ENCODE data around the gene MOV10L1. TPM values are rescaled to one million over a fixed set of nuclear protein-coding genes. Genes with fewer than 3 reads are reported as not detected.

The MOV10L1 gene
- polyA plus RNA-seq, 3 donors, result 0.58 to 1.3 (median 0.78) TPM

GRCh38 chr22:50178871-50179869 lies 89.4 kb downstream of the MOV10L1 start:
- DNase-seq (ENCODE audit: extremely low read depth in 1 of 11, low read depth in 9 of 11, low spot score in 4 of 11), result no peak

DNA sequence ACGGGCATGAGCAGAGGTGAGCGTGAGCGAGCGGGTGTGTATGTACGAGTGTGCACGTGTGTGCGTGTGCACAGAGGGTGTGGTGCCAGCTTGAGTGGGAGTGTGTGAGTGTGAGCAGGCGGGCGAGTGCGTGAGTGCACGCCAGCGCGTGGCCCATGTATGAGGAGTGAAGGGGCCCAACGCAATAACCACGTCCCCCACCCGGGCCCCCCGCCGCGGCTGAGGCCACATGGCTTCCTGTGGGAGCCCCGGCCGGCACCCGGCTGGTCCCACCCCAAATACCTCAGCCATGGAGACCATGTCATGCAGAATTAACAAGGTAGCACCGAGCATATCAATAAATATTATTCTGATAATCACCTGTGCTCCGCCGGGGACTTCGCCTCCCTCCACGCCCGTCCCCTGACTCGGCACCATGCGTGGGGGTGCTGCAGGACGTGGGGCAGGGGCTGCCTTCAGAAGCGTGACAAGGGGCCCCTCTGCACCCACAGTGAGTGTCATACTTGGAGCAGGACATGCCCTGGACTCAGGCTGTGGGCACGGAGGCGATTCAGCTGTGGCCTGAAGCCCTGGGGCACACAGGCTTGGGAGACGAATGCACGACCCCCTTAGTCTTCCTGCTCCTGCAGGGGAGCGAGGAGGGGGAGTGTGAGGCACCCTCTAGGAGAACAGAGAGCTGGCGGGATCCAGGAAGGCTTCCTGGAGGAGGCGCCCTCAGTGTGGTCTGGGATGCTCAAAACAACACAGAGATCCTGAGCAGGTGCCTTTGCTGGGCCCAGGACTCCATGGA lies 90.3 kb downstream of the MOV10L1 start:
- DNase-seq (ENCODE audit: extremely low read depth in 1 of 11, low read depth in 9 of 11, low spot score in 4 of 11), result no peak

- DNase-seq (ENCODE audit: extremely low read depth in 1 of 11, low read depth in 9 of 11, low spot score in 4 of 11), result no peak
Measured at GRCh38 chr22:50180727-50181521, 91.1 kb downstream of the MOV10L1 start.

GRCh38 chr22:50182176-50183081 lies 92.6 kb downstream of the MOV10L1 start:
- no peak for DNase-seq (ENCODE audit: extremely low read depth in 1 of 11, low read depth in 9 of 11, low spot score in 4 of 11)

GRCh38 chr22:50183141-50183971 lies 93.5 kb downstream of the MOV10L1 start:
- no peak for DNase-seq (ENCODE audit: extremely low read depth in 1 of 11, low read depth in 9 of 11, low spot score in 4 of 11)

DNA sequence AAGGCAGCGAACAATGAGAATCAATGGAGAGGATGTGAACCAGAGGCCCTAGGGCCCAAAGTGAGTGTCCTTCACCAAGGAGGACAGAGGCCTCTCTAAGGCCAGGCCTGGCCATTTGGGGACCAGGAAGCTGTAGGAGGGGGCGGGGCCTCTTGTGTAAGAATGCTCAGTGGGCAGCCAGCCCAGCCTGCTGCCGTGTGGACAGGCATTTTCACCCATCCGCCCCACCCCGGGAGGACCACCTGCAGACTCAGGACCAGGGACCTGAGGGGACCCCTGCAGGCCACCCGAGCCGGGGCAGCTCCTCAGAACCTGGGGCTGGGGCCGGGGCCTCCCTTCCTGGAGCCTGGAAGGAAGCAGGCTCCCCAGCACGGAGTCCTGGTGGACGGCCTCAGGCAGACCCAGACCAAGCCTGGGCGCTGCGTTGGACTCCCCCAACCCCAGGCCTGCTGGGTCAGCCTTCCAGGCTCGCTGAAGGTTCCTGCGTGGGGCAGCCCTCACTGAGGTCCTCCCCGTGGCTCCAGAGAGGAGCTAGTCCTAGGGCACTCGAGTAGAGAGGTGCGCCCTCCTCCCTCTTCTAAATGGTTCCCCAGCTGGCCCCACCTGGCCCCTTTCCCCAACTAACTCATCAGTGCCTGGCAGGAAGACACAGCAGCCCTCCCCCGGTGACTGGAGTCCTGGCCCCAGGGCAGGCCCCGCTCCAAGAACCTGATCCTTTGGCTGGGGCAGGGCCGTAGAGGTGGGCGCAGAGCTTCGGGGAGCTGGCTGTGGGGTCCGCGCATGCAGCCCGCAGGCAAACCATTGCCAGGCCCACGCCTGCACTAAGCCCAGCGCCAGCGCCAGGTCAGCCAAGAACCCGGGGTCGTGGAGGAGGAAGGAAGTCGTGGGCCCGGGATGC lies 94.4 kb downstream of the MOV10L1 start:
- no peak for DNase-seq (ENCODE audit: extremely low read depth in 1 of 11, low read depth in 9 of 11, low spot score in 4 of 11)

GRCh38 chr22:50184902-50185374 lies 95.1 kb downstream of the MOV10L1 start:
- DNase-seq (ENCODE audit: extremely low read depth in 1 of 11, low read depth in 9 of 11, low spot score in 4 of 11), result no peak

DNA sequence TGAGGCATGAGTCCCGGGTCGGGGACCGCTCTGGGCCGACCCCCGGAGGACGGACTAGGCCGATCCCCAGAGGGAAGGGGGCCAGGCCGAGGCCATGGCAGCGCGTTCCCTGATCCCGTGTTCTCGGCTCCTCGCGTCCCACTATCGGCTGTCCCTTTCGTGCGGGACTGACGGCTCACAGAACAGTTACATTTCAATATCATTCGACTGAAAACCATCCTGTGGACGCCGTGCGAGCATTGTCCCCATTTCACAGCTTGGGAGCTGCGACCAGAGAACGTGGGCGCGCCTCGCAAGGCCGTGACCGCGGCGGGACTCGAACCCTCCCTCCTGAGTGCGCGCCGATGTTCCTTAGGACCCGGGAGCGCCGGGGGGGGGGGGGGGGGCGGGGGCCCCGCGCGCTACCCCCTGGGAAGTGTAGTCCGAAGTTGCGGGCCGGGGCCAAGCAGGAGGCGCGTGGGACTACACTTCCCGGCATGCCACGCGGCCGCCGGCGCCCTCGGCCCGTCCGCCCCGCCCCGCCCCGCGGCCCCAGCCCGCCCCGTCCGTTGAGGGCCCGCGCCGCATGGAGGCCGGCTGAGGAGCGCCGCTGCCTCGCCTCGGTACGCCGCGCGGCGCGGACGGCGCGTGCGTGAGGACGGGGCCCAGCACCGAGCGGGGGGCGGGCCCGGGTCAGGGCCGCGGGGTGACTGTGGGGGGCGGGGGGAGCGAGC lies 95.7 kb downstream of the MOV10L1 start, which contains the start of gene TRABD:
TSS of gene TRABD (plus strand) at position 539 of the 713 bp plus-strand sequence. CDS start 7,148 bp downstream, outside the sequence.
- peak in 9 of 11 donors; percentile 67 to 86 (median 81) for DNase-seq (ENCODE audit: extremely low read depth in 1 of 11, low read depth in 9 of 11, low spot score in 4 of 11)

GRCh38 chr22:50186181-50186714 lies 96.4 kb downstream of the MOV10L1 start:
- DNase-seq (ENCODE audit: extremely low read depth in 1 of 11, low read depth in 9 of 11, low spot score in 4 of 11), result no peak

GRCh38 chr22:50186761-50187523 lies 97.1 kb downstream of the MOV10L1 start:
- no peak for DNase-seq (ENCODE audit: extremely low read depth in 1 of 11, low read depth in 9 of 11, low spot score in 4 of 11)

DNA sequence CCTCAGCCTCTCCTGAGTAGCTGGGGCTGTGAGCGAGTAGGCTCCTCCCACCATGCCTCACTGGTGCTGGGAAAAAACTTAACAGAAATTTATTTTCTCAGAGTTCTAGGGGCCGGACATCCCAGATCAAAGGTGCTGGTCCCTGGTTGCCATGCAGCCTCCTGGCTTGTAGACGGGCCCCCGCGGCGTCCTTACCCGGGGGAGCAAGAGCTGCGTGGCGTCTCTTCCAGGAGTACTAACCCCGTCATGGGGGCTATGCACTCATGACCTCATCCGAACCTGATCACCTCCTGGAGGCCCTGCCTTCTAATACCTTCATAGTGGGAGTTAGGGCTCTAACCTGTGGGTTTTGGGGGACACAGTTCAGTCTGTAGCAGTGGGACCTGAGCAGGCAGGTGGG lies 98.5 kb downstream of the MOV10L1 start:
- no peak for DNase-seq (ENCODE audit: extremely low read depth in 1 of 11, low read depth in 9 of 11, low spot score in 4 of 11)

DNA sequence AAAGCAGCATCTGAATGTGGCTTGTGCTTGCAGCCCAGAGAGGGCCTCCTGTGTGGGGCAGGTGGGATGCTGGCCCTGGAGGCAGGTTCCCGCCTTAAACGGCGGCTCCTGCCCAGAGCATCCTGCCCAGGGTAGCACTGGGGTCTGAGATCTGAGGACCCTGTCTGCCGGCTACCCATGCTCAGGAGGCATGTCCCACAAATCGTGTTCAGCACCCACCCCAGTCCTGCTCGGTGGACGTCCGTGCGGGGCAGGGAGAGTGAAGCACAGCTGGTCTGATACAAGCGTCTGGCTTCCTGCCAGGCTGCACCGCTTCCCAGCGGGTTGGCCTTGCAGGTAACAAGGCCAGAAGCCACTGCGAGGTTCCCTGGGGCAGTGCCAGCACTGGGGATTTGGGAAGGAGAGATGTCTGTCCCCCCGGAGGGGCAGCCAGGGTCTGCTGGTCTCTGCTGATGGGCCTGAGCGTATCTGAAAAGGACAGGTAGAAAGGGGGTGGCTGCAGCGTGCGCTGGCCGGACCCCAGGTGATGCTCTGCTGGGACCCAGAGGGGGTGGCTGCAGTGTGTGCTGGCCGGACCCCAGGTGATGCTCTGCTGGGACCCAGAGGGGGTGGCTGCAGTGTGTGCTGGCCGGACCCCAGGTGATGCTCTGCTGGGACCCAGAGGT lies 99.5 kb downstream of the MOV10L1 start:
- DNase-seq (ENCODE audit: extremely low read depth in 1 of 11, low read depth in 9 of 11, low spot score in 4 of 11), result no peak

DNA sequence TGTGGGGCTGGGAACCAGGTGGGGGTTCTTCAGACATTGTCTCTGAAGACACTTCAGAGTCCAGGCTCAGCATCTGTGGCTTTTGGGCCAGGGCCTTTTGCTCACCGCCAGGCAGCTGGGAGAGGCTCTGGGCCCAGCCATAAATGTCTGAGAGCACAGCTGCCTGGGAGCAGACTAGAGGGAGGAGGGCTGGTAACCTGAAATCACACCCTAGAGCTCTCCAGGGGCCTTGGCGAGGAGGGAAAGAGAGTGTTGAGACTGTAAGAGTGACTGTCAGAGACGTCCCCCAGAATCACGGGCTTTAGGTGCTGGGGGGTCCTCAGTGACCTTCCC lies 100.0 kb downstream of the MOV10L1 start:
- DNase-seq (ENCODE audit: extremely low read depth in 1 of 11, low read depth in 9 of 11, low spot score in 4 of 11), result no peak
